ENCODE data around the gene HOMER2.
"Not testable (repeated sequence)": the region's sequence is repeated elsewhere in the genome, so short reads cannot be mapped to it uniquely, and the experiment has no call there.

HOMER2 gene

DNA sequence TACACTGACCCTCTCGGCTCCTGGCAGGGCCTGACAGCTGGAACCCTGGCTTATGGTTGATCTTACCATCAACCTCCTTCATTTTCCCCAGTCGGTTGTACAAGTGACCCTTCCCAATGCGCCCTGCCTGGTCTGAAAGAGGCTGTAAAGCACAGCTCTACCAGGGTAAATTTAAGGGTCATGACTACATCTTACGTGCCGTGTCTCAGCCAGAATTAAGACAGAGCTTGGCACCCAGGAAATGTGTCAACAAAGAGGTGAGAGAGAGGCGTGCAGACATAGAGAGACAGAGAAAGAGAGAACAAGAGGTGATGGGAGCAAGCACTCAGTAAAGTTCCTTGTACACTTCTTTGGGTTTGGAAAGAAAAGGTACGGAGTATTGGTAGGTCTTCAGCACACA is 28.8 kb downstream of the HOMER2 start:
- no peak for DNase-seq

DNA sequence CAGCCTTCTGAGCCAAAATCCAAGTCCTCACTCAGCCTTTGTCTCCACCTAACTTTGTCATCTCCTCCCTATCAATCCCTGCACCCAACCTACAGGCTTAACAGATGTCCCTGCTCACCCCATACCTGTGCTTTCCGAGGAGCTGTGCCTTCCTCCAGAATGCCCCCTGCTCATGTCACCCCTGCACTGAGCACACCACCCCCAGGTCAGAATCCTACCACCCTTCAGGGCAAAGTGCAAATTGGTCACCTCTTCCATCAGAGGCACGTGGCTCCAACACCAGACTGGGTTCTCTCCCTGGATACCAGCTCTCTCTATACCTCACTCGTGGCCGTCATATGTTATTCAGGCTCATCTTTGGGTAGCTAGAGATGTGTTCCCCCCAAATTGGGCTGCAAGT is 29.8 kb downstream of the HOMER2 start:
- no peak for DNase-seq

DNA sequence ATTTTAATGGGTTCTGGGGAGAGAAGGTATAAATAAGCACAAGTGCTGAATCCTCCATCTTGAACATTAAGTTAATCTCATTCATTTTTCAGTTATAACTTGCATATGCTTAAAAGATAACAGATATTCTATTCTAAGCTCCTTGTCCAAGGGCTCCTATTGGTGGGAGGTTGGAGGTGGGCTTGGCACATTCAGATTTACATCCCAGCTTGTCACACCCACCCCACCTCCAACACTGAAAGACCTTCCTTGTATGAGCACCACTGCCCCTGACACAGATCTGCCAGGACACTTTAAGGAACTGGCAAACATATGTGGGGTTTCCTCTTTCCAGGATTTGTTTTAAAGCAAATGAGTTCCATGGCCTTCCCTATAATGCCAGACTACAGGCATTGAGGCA is 30.6 kb downstream of the HOMER2 start:
- DNase-seq = no peak

GRCh38 chr15:82921242-82921641 is 31.3 kb downstream of the HOMER2 start:
- DNase-seq = no peak

- no peak for DNase-seq
Measured at GRCh38 chr15:82919231-82919886, 33.2 kb downstream of the HOMER2 start.

- no peak for DNase-seq
Measured at GRCh38 chr15:82918607-82919230, 33.8 kb downstream of the HOMER2 start.

- no peak for DNase-seq
Measured at GRCh38 chr15:82918162-82918561, 34.4 kb downstream of the HOMER2 start.

DNA sequence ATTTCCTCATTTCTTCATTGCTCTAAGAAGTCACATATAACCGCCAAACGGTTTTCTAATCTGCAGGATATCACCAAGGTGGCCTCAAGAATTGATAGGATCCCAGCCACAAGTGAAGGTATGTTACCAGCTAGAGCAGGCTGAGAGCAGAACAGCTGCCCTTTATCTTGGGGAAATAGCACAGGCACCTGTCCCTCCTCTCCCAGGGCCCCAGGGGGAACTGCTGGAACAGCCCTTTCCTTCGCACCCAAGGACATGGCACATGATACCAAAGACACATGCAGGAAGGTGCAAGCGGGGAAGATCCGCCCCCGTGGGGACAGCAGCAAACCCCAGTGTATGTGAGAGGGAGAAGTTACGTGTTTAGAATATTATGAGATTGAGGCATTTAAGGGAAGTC is 35.3 kb downstream of the HOMER2 start:
- DNase-seq = no peak

GRCh38 chr15:82916161-82916952 is 36.2 kb downstream of the HOMER2 start:
- DNase-seq = no peak

DNA sequence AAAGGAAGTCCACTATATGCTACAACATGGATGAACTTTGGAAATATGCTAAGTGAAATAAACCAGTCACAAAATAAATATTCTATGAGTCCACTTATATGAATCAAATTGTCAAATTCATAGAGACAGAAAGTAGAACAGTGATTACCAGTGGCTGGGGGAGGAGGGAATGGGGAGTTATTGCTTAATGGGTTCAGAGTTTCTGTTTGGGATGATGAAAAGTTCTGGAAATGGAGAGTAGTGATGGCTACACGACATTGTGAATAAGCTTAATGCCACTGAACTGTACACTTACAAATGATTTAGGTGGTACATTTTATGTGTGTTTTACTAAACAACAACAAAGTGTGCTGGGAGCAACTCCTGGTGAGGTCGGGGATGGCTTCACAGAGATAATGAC is 38.1 kb downstream of the HOMER2 start:
- DNase-seq = no peak

DNA sequence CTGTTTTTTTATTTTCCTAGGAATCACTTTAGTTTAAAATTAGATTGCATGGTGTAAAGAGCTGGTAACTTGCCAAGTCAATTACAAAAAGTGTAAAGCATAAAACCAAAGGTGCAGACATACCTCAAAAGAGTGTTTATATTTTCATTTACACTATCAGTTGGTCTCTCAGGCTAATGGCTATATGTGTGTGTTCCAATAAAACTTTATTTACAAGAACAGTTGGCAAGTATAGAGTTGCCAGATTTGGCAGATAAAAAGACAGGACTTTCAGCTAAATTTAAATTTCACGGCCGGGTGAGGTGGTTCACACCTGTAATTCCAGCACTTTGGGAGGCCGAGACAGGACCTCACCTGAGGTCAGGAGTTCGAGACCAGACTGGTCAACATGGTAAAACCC is 41.1 kb downstream of the HOMER2 start:
- DNase-seq = no peak

- DNase-seq = no peak
Measured at GRCh38 chr15:82910721-82911120, 41.8 kb downstream of the HOMER2 start.

DNA sequence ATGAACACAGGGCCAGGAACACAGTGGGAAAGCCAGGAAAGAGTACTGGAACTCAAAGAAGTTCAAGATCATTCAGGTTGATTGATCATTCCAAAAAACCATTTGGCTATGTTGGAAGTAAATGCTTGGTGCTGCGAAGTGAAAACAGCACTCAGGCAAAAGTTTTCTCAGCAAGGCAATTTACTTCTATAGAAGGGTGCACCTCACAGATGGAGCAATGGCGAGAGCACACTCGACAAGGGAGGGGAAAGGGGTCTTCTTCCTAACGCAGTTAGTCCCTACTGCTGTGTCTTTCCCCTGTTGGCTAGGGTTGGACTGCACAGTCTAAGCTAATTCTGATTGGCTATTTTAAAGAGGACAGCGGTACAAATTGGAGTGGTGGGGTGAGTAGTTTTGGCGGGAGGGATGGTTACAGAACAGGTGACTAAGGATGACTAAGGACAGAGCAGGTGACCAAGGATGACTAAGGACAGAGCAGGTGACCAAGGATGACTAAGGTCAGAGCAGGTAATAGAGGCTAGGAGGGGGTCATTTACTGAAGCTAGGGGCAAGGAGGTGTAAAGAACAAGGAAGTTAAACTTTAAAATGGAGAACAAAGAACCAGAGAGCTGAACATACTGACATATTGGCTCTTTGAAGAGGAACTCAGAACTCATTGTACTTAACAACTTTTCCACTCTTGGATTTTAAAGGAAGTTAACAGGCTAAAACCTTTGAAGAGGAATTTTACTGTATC is 43.3 kb downstream of the HOMER2 start:
- no peak for DNase-seq

DNA sequence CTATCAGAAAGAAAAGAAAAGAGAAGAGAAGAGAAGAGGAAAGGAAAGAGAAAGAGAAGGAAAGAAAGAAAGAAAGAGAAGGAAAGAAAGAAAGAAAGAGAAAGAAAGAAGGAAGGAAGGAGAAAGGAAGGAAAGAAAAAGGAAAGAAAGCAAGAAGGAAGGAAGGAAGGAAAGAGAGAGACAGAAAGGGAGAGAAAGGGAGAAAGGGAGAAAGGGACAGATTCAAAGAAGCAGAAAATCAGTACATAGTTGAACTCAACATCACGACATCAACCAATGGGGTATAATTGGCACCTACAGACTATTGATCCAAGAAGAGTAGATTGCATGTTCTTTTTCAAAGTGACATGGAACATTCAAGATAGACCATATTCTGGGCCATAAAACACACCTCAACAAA is 45.2 kb downstream of the HOMER2 start:
- no peak for DNase-seq

GRCh38 chr15:82904574-82904973 is 47.9 kb downstream of the HOMER2 start:
- no peak for DNase-seq

GRCh38 chr15:82903511-82903910 is 49.0 kb downstream of the HOMER2 start:
- no peak for DNase-seq

DNA sequence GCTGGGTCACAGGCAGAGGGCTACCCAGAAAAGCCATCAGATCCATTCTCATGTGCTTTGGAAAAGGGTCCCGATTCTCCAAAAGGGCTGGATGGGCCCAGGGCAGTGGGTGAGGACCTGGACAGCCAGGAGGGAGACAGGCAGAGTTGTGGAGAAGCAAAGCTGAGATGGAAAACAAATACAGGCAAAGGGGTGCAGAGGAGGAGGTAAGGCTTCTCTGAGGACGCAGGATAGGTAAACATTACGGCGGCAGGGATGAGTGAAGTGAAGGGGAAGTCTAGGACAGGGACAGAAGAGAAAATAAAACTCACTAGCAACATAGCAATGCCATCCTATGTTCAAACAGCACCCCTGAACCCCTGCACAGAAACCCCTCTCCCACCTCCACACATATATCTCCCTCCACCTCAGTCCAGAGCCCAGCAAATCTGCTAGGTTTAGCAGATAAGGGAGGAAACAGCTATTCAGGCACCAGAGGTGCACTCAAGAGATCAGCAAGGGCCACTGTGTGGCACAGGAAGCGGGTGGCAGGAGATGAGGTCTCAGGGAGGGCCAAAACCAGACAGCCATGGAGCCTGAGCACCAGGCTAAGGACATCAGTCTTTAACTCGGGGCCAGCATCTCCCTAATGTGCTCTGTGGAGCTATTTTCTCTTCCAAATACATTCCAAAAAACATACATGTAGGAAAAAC is 51.3 kb downstream of the HOMER2 start:
- no peak for DNase-seq

DNA sequence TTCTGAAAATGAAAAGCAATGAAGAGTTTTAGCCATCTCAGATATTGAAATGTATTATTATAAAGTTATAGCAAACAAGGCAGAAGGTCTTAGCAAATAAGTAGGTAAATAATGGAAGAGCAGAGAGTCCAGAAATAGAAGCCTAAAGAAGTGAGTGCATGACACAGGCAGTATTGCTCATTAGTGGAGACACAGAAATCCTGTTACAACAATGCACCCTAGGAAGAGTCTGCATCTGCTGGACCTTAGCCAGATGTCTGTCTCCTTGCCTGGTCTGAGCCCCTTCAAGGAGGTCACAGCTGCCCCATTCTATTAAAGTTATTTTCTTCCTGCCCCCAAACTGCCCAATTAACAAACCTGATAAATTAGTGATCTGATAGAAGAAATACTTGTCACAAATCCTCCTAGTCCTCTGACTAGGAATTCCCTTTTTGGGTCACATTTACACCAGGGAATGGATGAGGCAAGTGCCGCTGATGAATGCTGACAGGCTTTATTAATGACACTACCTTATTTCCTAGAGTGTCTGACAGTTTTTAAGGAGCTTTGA is 51.9 kb downstream of the HOMER2 start:
- no peak for DNase-seq

GRCh38 chr15:82898961-82899360 is 53.6 kb downstream of the HOMER2 start:
- no peak for DNase-seq

- DNase-seq = no peak
Measured at GRCh38 chr15:82895983-82896382, 56.5 kb downstream of the HOMER2 start.

- DNase-seq = no peak
Measured at GRCh38 chr15:82894971-82895520, 57.5 kb downstream of the HOMER2 start.

DNA sequence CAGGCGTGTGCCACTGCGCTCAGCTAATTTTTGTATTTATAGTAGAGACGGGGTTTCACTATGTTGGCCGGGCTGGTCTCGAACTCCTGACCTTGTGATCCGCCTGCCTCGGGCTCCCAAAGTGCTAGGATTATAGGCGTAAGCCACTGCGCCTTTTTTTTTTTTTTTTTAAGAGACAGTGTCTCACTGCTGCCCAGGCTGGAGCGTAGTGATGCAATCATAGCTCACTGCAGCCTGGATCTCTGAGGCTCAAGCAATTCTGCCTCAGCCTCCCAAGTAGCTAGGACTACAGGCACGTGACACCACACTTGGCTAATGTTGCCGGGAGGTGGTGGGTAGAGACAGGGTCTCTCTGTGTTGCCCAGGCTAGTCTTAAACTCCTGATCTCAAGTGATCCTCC is 59.0 kb downstream of the HOMER2 start:
- DNase-seq = not testable (repeated sequence)
